ENCODE data around the gene KIAA0040. TPM values are rescaled to one million over a fixed set of nuclear protein-coding genes. Genes with fewer than 3 reads are reported as not detected.
A peak's percentile ranks its signal among the peaks of the same experiment; 100 is the strongest.

The KIAA0040 gene
- polyA plus RNA-seq, 4 donors = 13.0 to 17.8 (median 14.9) TPM

DNA sequence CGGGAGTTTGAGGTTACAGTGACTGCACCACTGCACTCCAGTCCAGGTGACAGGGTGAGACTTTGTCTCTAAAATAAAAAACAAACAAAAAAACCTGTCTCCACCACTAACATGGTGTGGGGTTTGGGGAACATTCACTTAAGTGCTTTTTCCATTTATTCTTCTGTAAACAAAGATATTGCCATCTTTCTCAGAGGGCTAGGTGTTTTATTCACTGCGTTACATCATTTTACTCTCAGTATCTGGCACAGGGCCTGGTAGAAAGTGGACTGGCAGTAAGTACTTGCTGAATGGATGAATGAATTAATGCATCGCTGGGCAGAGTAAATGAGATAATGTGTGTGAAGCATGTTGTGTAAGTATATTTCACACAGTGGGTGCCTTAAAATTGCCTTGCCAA is 20.1 kb downstream of the KIAA0040 start:
- no peak for DNase-seq (ENCODE audit: low read depth in 4 of 4, low spot score in 2 of 4)

DNA sequence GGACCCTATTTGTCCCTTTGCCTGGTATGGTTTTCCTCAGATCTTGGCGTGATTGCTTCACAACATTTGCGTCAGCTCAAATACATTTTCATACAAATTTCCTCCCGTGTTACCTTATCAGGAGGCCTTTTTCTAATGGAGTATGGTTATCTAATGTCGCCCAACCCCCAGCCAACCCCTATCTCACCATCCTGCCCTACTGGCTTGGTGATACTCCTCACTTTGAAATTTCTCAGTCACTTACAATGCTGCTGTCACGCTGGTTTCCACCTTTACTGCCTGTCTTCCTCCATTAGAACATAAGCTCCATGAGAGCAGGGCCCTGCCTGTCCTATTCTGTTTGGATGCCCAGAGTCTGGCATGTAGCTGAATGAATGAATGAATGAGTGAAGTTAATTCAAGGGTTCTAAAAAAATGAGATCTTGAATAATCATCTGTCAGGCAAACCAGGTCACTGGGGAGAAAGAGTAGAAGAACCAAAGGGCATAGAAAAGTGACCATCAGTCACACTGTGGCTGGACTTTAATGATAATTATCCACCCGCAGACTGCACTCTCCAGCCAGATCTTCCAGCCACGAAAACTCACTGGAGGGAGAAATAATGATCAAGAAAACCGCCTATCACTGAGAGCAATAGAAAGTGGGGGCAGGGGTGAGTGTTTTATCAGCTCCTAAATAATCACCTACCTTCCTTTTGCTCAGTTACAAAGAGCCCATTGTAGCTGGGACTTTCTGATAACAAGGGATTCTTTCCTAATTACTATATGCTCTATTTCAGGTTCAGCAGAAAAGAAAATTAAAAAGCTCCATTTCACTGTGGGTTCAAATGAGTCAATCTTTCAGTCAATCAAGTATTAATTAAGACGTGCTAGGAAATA is 21.3 kb downstream of the KIAA0040 start:
- no peak for DNase-seq (ENCODE audit: low read depth in 4 of 4, low spot score in 2 of 4)

DNA sequence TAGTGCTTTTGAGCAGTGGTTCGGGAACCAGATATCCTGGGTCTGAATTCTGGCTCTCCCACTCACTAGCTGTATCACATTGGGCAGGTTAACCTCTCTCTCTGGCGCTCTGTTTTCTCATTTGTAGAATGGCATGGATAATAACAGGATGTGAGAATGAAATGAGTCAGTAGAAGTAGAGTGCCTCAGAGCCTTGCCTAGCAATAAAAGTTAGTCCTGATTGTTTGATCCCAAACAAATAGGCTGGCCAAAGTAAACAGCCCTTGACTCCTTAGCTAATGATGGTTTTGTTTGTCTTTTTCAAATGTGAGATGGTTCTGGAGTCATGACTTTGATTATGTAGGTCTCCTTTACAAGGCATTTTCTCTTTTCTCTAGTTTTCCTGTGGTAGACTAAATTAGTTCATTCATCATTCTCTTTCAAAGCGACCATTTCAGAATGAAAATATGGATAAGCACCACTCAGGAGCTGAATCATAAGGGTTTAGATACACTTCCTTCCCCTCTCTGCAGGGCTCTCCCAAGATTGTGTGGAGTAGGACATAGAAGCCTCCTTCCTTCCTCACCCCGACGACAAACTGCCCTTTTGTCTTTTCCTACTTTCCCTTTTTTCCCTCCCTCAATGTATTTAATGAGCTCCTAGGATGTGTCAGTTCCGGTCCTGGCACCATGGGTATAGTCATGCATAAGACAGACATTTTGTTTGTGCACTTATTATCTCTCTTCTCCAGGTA is 23.1 kb downstream of the KIAA0040 start:
- no peak for DNase-seq (ENCODE audit: low read depth in 4 of 4, low spot score in 2 of 4)

DNA sequence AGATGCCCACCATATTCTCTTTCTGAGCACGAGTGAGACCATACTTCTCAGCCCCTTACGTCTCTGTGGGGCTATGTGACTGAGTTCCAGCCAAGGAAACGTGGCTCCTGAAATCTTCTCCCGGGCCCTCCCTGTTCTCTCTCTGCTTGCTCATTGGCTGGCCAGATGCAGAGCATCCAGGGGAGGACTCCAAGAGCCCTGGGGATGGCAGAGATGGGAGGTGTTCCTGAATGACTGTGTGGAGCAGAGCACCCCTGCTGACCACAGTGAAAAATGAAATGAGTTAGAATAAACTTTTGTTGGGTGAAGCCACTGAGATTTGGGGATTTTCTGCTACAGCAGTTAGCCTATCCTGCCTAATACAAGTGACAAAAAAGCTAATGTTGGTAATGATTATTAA is 23.8 kb downstream of the KIAA0040 start:
- no peak for DNase-seq (ENCODE audit: low read depth in 4 of 4, low spot score in 2 of 4)

DNA sequence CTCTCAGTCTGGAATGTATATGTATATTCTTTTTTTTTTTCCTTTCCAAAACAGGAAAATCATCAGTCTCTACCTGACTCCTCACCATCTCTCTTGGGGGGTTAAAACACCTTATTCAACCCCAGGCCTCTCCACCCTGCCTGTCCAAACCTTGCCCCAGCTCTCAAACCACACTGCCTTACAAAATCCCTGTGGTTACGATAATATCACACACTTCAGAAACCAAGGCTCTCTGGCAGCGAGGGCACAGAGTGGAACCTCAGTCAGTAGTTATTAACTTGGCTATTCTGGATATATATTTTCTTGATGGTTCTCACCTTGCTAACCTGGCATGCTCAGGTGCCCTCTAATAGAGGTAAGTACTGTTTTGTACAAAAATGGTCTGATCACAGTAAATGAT is 24.7 kb downstream of the KIAA0040 start:
- DNase-seq (ENCODE audit: low read depth in 4 of 4, low spot score in 2 of 4) = no peak

DNA sequence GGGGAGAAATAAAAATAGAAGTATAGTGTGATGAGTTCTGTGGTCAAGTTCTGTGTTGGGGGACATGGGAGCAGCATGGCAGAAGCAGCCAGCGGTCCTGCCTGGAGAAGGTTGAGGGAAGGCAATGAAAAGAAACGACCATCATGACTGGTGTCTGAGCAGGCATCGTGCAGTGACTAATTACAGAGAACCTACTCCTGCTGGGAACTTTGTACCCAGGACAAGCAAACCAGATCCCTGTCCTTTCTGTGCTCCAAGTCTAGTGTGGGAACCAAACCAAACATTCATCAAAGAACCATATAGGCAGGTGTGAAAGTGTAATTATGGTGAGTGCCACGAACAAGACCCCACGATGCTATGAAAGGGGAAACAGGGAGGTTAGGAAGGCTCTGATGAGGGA is 25.8 kb downstream of the KIAA0040 start:
- DNase-seq (ENCODE audit: low read depth in 4 of 4, low spot score in 2 of 4) = no peak

DNA sequence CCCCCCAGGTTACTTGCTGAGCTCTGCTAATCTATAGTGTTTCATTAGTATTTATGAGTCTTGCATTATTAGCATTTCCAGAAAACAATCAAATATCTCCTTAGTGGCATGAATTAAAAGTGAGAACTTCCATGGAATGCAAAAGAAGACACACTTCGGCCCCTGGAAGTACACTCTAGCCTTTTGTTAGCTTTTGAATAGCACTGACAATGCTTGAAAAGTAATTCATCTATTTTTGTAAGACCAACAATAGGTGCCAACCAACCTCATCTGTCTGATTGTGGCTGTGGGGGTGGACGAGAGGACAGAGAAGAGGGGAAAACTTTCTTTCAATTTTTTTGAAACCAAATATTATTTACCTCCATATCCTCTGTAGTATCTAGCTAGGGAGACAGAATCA is 27.8 kb downstream of the KIAA0040 start:
- no peak for DNase-seq (ENCODE audit: low read depth in 4 of 4, low spot score in 2 of 4)

DNA sequence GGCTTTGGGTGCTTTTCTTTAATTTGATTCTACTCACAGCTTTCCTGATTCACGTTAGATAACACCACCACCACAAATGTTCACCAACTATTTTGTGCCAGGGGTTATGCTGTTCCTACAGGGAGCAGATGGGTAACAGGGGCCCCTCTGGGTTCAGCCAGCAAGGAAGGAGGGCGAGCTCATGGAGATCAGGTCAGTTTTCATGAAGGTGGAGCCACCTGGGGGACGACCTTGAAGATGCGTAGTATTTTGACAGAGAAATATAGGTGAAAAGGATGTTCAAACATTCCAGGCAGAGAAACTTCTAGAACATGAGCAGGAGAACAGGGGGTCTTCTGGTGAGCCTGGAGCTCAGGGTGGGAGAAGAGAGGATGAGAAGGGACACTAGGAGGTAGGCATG is 28.9 kb downstream of the KIAA0040 start:
- DNase-seq (ENCODE audit: low read depth in 4 of 4, low spot score in 2 of 4) = no peak

DNA sequence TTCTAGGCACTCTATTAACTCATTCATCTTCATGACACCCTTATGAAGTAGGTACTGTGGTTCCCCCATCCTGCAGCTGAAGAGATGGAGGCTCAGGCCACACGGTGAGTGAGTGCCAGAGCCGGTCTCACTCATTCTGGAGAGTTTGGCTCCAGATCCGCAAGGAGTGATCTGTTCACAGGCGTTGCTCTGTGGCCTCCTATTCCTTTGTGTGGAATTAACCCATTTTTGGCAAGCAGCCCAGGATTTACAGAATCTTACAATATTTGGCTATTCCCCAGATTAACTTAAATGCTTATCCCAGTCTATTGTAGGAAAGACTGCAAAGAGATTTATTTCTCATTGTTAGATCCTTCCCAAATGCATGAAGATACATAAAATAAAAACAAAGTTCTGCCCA is 29.6 kb downstream of the KIAA0040 start:
- no peak for DNase-seq (ENCODE audit: low read depth in 4 of 4, low spot score in 2 of 4)

DNA sequence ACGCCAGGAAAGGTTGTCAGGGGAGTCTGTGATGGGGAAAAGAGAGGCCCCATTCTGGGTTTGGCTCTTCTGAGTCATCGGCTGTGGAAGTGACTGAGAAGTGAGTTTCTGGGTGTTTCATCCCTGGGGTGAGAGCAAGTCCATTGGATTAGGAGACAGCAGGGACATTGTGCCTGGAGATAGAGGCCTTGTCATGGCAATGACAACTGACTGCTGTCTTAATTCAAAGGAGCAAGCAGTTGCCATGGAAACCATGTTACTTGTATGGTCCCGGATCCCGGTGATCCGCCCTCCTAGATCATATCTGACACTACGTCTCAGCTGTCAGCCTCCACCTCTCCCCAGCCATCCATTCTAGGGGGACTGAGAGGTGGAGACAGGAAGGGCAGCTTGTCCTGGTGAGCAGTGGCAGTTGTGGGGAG is 34.4 kb downstream of the KIAA0040 start:
- no peak for DNase-seq (ENCODE audit: low read depth in 4 of 4, low spot score in 2 of 4)

DNA sequence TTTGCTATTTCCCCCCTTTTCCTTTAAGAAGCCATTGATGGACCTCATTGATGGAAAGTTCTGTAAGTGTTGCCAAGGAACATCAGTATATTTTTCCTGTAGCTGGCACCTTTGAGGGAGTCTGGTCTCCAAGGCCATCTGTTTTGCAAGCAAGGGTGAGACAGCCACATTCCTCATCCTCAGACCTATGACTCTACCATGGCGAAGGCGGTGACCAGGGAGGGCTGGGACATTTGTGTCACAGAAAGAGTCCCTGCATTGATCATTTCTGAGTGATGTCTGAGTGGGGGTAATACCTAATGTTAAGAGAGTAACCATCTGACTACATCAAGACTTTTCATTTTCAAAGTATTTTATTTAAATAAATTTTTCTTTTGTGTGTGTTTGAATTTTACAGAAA is 35.4 kb downstream of the KIAA0040 start:
- no peak for DNase-seq (ENCODE audit: low read depth in 4 of 4, low spot score in 2 of 4)

DNA sequence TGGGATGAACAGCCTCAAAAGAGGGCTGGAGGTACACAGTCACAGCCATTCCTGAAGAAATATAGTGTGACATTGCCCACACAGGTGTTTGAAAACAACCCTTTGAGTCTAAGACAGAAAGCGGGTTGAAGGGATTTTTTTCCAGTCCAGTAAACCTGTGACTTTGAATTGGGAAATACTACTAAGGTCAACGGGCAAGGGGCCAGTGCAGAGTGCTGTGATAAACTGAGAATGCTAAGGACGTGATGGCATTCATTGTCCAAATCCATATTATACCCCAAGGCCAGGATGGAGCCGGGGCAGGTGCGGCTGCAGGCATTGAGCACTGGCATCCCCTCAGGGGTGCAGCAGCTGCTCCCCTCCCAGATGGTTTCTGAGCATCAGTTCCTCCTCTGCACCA is 36.6 kb downstream of the KIAA0040 start:
- no peak for DNase-seq (ENCODE audit: low read depth in 4 of 4, low spot score in 2 of 4)

DNA sequence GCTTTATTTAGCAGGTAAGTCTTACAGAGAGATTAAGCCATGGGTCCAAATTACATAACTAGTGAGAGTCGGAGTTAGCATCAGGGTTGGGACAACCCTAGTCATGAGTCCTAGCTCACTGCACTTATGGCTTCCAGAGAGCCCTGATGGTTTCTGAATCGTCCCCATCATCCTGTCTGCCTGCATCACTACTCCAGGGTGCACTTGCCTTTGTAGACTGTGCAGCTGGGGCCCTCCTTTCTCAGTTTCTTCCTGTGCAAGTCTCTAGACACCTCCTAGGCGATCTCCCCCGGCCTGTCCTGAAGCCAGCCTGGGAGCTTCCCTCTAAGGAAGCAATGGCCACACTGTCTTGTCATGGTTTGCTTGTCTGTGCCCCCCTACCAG is 37.1 kb downstream of the KIAA0040 start:
- no peak for DNase-seq (ENCODE audit: low read depth in 4 of 4, low spot score in 2 of 4)

DNA sequence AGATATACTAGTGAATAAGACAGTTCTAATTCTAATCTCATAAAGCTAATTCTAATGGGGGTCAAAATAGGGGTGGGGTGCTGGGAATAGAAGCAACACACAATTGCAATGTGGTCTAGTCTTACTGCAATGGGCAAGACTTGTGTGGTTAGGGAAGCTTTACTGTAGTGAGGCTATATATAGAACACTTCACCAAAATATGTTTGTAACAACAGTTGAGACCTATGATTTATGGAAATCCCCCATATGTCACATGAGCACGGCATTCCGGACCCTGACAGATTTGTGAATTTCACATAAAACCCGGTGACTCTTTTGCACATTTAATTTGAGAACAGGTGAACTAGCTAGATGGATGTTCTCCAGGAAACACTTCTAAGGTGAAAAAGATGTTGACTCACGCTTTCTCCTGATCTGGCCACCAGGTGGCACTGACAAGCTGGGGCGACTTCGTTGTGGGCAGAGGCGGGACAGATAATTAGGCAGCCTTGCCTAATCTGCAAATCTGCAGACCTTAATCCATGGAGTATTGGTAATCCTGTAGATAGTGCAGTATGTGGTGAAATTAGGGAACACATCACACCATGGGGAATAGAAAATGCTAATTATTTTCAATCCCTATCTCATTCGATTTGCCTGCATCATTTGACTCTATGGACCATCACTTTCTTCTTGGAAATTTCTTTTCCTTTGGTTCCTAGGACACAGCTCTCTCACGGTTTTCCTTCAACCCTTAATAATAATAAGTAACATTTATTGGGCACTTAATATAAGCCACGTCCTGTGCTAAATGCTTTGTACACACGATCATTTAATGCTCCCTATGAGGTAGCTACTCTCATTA is 37.7 kb downstream of the KIAA0040 start:
- peak in 1 of 4 donors; percentile 52 for DNase-seq (ENCODE audit: low read depth in 4 of 4, low spot score in 2 of 4)

DNA sequence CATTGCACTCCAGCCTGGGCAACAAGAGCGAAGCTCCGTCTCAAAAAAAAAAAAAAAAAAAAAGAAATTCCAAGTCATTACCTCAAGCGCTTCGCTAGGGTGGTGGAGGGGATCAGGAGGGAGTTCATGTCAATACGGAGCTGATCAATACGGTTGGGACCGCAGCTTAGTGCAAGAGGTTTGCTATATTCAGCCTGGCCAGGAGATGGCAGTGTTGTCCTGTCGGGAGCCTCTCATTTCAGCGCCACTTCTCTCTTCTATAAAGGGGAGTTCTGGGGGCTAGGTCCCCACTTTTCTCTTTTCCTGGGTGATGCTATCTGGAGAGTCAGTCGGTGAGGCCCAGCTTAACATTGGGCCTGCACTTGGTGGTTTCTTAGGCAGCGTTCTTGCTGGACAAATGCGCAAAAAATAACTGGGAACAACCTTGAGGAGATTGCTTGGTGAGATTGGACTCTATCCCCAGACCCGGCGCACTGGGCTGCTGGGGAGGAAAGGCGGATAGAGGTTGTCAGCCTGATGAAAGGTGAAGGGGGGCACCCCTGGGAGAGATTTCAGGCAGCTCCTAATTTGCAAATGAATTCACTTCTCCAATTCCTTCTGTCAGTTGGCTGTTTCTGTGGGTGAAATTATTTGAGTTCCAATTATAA is 40.4 kb downstream of the KIAA0040 start:
- no peak for DNase-seq (ENCODE audit: low read depth in 4 of 4, low spot score in 2 of 4)

DNA sequence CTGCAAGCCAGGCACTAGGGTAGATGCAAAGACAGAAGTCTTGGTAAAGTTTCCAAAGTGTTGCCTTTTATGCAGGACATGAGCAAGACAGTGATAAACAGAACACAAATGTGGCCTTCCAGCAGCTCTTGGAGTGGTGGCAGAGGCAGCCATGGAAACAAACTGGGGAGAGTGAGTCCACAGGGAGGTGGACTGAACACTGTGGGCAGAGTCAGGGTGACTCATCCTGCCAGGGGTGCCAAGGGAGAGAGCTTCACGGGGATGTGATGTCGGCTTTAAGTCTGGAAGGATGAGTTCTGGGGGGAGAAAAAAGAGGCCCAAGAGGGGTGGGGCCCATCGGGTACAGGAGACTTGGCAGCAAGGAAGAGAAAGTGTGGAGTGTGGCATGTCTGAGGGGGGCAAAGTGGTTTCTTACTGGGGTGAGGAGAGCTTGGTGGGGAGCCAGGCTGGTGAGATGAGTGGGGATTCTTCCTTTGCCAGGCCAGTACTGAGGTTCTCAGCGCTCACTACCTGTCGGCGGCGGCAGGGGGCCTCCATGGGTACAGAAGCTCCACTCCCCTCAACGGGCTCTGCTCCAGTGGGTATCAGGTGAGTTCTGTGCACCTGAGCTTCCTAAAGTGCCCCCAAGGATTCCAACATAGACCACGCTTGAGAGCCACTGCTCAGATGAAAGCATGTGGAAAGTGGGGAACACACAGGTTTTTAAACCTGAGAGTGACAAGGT is 41.8 kb downstream of the KIAA0040 start:
- DNase-seq (ENCODE audit: low read depth in 4 of 4, low spot score in 2 of 4) = no peak

DNA sequence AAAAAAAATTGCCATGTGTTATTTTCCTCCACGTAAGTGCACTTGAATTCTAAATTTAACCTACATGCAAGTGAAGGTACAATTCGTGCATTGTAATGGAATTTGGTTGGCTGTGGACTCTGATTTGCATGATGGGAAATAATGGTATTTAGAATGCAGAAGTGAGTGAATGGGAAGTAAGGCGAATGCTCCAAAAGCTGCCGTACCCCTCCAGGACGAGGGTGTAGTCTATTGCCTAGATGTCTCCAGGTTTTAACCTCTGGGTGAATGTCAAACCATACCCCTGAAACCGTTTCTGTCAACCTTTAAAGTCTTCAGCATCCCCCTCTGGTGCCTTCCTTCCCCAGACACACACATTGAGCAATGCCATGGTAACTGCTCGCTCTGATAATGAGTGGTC is 44.5 kb downstream of the KIAA0040 start:
- DNase-seq (ENCODE audit: low read depth in 4 of 4, low spot score in 2 of 4) = no peak

DNA sequence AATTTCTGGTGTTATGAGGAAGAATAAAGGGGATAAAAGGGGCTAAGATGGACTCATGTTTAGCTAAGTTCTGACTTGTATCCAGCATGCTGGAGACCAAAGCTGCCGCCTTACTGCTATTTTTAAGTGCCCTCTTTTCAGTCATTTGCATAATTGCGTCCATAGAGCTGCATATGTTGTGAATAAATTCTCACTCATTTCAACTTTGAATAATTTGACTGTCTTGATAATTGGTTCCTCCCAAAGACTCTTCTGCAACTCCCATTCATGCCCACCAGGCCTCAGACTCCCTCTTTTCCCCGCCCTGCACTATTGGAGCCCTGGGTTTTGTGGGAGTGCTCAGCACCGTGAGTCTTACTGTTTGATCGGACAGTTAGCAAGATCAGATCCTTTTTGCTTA is 45.0 kb downstream of the KIAA0040 start:
- no peak for DNase-seq (ENCODE audit: low read depth in 4 of 4, low spot score in 2 of 4)

DNA sequence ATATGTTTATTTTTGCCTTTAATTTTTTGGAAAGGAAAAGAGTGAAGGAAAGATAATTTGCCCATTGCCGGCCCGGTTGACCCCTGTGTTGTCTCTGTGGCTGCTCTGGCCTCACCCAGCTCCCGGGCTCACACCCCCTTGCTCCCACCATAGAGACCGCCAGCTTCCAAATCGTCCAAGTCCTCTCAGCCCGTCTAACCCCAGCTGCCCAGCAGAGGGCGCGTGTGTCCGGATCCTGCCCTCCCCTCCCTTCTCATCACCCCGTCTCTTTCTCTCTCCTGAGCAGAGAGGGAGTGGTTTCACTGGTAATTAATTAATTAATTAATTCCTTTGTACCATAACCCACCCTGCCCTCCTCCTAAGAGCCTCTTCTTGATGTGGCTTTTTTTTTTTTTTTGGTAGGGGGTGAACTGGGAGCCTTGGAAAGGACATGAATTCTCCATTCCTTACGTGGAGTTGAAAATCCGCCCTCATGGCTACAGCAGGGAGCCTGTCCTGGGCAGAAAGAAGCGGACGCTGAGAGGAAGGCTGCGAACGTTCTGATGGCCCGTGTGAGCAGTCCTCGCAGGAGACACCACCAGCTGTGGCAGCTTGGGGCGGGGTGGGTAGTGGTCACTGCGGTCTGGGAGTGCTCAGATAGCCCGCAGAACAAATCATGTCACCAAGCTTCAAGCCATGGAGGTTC is 45.9 kb downstream of the KIAA0040 start:
- DNase-seq (ENCODE audit: low read depth in 4 of 4, low spot score in 2 of 4) = peak in 1 of 4 donors; percentile 51
